Suprapubic skin (tissue), 4 donors: ENCODE measurements around the gene EIF4E3.

Source experiments
- CTCF ChIP-seq, 2 donors: fragments of 200-600 bp in 1 of 2; fragments of 450-650 bp in 1 of 2; sonication (generic) in 1 of 2; IDR thresholded peaks; one replicate each; pipeline ENCODE4 v1.5.1; 2016 to 2019; ENCODE audit warnings: antibody characterized with exemption in 2 of 2, mild to moderate bottlenecking in 1 of 2, moderate library complexity in 1 of 2
- POLR2A ChIP-seq, 2 donors: fragments of 450-650 bp; IDR thresholded peaks; one replicate each; pipeline ENCODE4 v1.6.1; 2017; ENCODE audit warnings: antibody characterized with exemption in 2 of 2, mild to moderate bottlenecking in 2 of 2, moderate library complexity in 2 of 2
- POLR2AphosphoS5 ChIP-seq, 3 donors: sonication (generic); formaldehyde crosslinking; IDR thresholded peaks; one replicate each; pipeline ENCODE4 v1.6.1; 2017; ENCODE audit warnings: antibody characterized with exemption in 3 of 3

GRCh38 chr3:71629289-71629688 lies 95.9 kb downstream of the EIF4E3 start:
- TF ChIP-seq CTCF (IDR thresholded peaks at IDR 0.05) (no peak), POLR2A (IDR thresholded peaks at IDR 0.05) (no peak), POLR2AphosphoS5 (IDR thresholded peaks at IDR 0.05) (no peak)
